ENCODE results near the gene SPECC1. TPM values are rescaled to one million over a fixed set of nuclear protein-coding genes. Genes with fewer than 3 reads are reported as not detected.

Gene SPECC1
- total RNA-seq, 3 donors from 2014 or later, result 36.4 to 59.0 (median 51.8) TPM

GRCh38 chr17:19977293-19978208 is 31.6 kb upstream of the SPECC1 start, which contains the start of gene AKAP10:
TSS of gene AKAP10 (minus strand) at chr17:19977828. CDS start at chr17:19977679, 149 bp downstream.
- Histone ChIP-seq H3K27me3 (no peaks in the 10 kb centered on the region), H3K4me3 (peak within 1 kb of the TSS; percentile 74 to 97 (median 89)), H3K36me3 (no peaks in the 10 kb centered on the region), H3K4me1 (peaks cover 0 to 12% of the 10 kb centered on the region in 2 donors), H3K9me3 (no peaks in the 10 kb centered on the region), H3K27ac (peak within 1 kb of the TSS; percentile 95)
- peak; percentile 37 to 83 (median 42) for TF ChIP-seq POLR2AphosphoS5 (IDR thresholded peaks at IDR 0.05)
- TF ChIP-seq CTCF (IDR thresholded peaks at IDR 0.05), result no peak
- TF ChIP-seq POLR2A (IDR thresholded peaks at IDR 0.05), result peak; percentile 77
- peak; percentile 84 to 95 for DNase-seq (ENCODE audit: low spot score in 2 of 2)
- intact Hi-C loops (cut with DNase I; ENCODE audit: low total_unique reads), result no loop called here

GRCh38 chr17:19978209-19978802 is 30.9 kb upstream of the SPECC1 start:
- peak overlapping the region; percentile 95 for H3K27ac ChIP-seq
- H3K4me1 ChIP-seq, result peaks cover 0 to 12% of the 10 kb centered on the region in 2 donors
- DNase-seq (ENCODE audit: low spot score in 2 of 2), result no peak
- intact Hi-C loops (cut with DNase I; ENCODE audit: low total_unique reads), result no loop called here
- H3K36me3 ChIP-seq, result no peaks in the 10 kb centered on the region
- no peaks in the 10 kb centered on the region for H3K27me3 ChIP-seq
- no peaks in the 10 kb centered on the region for H3K9me3 ChIP-seq
- peak overlapping the region; percentile 74 to 97 (median 89) for H3K4me3 ChIP-seq
- no peak for TF ChIP-seq CTCF (IDR thresholded peaks at IDR 0.05)
- no peak for TF ChIP-seq POLR2AphosphoS5 (IDR thresholded peaks at IDR 0.05)
- no peak for TF ChIP-seq POLR2A (IDR thresholded peaks at IDR 0.05)

GRCh38 chr17:19978805-19979211 is 30.4 kb upstream of the SPECC1 start:
- H3K27ac ChIP-seq, result peak overlapping the region in 1 of 2 donors; percentile 95
- no peak for TF ChIP-seq POLR2A (IDR thresholded peaks at IDR 0.05)
- no peak for TF ChIP-seq CTCF (IDR thresholded peaks at IDR 0.05)
- H3K4me3 ChIP-seq, result peak overlapping the region in 2 of 3 donors; percentile 89 to 97
- H3K9me3 ChIP-seq, result no peaks in the 10 kb centered on the region
- H3K4me1 ChIP-seq, result peaks cover 0 to 12% of the 10 kb centered on the region in 2 donors
- intact Hi-C loops (cut with DNase I; ENCODE audit: low total_unique reads), result no loop called here
- no peaks in the 10 kb centered on the region for H3K36me3 ChIP-seq
- DNase-seq (ENCODE audit: low spot score in 2 of 2), result no peak
- H3K27me3 ChIP-seq, result no peaks in the 10 kb centered on the region

GRCh38 chr17:19979917-19980770 is 29.0 kb upstream of the SPECC1 start:
- Histone ChIP-seq H3K9me3 (no peaks in the 10 kb centered on the region), H3K27me3 (no peaks in the 10 kb centered on the region), H3K27ac (no peak overlapping the region), H3K4me1 (peaks cover 0 to 12% of the 10 kb centered on the region in 2 donors), H3K4me3 (peak overlapping the region in 2 of 3 donors; percentile 11 to 38), H3K36me3 (no peaks in the 10 kb centered on the region)
- DNase-seq (ENCODE audit: low spot score in 2 of 2), result no peak
- no peak for TF ChIP-seq CTCF (IDR thresholded peaks at IDR 0.05)
- no peak for TF ChIP-seq POLR2AphosphoS5 (IDR thresholded peaks at IDR 0.05)
- no peak for TF ChIP-seq POLR2A (IDR thresholded peaks at IDR 0.05)
- intact Hi-C loops (cut with DNase I; ENCODE audit: low total_unique reads), result no loop called here

All from breast epithelium (tissue), 4 donors.